A549 (cell line): ENCODE results near the gene IL20RB.

Experiments used
- CTCF ChIP-seq: fragments of >200 bp; sonication (Bioruptor Twin); formaldehyde crosslinking; IDR thresholded peaks from 3 replicates; pipeline ENCODE4 v1.5.1; 2016
- HOXB5 ChIP-seq: fragments of 250-450 bp; sonication (Bioruptor Pico); IDR thresholded peaks from 2 replicates; pipeline ENCODE4 v1.5.0; 2020; ENCODE audit warnings: mild to moderate bottlenecking, moderate library complexity
- JUN ChIP-seq, 2 experiments: fragments of >200 bp; sonication (Bioruptor Twin); formaldehyde crosslinking; IDR thresholded peaks; 2 replicates in 1 of 2; 3 replicates in 1 of 2; pipeline ENCODE4 v1.6.1; 2016 to 2017
- JUNB ChIP-seq: fragments of >200 bp; sonication (Bioruptor Twin); formaldehyde crosslinking; IDR thresholded peaks from 2 replicates; pipeline ENCODE4 v1.6.1; 2016
- KDM5A ChIP-seq: fragments of 200-600 bp; sonication (generic); IDR thresholded peaks from 2 replicates; pipeline ENCODE4 v1.6.1; 2016; ENCODE audit warnings: antibody characterized with exemption, mild to moderate bottlenecking
- MAX ChIP-seq: IDR thresholded peaks from 2 replicates; pipeline ENCODE4 v1.6.1; 2012
- POLR2A ChIP-seq: IDR thresholded peaks from 2 replicates; pipeline ENCODE4 v1.6.1; 2012; ENCODE audit warnings: mild to moderate bottlenecking, low read length
- RAD21 ChIP-seq, 2 experiments: fragments of >200 bp in 1 of 2; sonication (Bioruptor Twin) in 1 of 2; formaldehyde crosslinking in 1 of 2; IDR thresholded peaks in 1 of 2; conservative IDR thresholded peaks in 1 of 2; 2 replicates in 1 of 2; 3 replicates in 1 of 2; pipeline ENCODE4 v1.6.1; 2012 to 2018; ENCODE audit warnings: inconsistent platforms in 1 of 2
- USF2 ChIP-seq: fragments of 450-650 bp; IDR thresholded peaks from 2 replicates; pipeline ENCODE4 v1.6.1; 2014; ENCODE audit warnings: antibody characterized with exemption
- ZSCAN20 ChIP-seq: fragments of 250-450 bp; sonication (Bioruptor Pico); IDR thresholded peaks from 2 replicates; pipeline ENCODE4 v1.8.0; 2022; ENCODE audit warnings: mild to moderate bottlenecking, moderate library complexity
- TF ChIP-seq, protein P1 (sequence below): fragments of 200-600 bp; sonication (generic); IDR thresholded peaks from 2 replicates; pipeline ENCODE4 v1.6.1; 2016; ENCODE audit warnings: antibody characterized with exemption, mild to moderate bottlenecking, moderate library complexity
- TF ChIP-seq, protein P2 (sequence below): IDR thresholded peaks from 2 replicates; pipeline ENCODE4 v1.6.1; 2012; ENCODE audit warnings: low read depth, borderline replicate concordance

DNA sequence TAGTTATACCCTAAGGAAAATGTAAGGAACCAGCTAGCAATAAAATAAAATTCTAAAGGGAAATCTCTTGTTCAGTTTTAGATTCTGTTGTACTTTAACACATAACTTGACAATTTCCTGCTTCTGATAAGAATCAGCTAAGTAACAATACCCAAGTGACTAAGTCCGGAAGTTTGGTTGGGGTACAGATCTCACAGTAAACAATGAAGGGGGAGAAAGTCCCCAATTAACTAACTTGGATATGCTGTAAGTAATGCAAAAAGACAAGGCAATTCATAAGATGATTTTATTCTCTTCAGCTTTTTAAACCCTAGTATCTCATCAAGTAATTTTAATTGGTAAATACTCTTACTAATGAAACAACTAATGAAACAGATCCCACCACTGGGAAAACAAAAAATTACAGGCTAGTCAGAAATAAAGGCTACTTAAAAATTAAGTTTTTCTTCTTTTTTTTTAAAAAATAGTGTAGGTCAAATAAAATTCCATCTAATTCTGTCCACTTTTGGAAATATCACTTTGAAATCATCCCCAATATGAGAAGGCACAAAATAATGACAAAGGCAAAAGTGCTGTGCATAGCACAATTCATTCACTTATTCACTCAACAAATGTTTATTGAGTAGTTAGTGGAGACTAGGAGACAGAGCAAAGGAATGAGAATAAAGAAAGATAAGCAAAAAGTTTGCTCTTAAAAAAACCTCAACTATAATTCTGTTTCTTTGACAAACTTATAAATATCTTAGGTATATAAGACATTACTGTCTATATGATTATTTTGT lies 37.8 kb upstream of the IL20RB start:
- TF ChIP-seq RAD21 (conservative IDR thresholded peaks at IDR 0.05 in 1 of 2, IDR thresholded peaks at IDR 0.05 in 1 of 2) (no peak), ZSCAN20 (CRISPR knock-in tag) (no peak), POLR2A (no peak), USF2 (no peak), CTCF (no peak), HOXB5 (CRISPR knock-in tag) (no peak), JUN (IDR thresholded peaks at IDR 0.05) (no peak), KDM5A (no peak), MAX (no peak), JUNB (no peak)
- TF ChIP-seq, protein P1, sequence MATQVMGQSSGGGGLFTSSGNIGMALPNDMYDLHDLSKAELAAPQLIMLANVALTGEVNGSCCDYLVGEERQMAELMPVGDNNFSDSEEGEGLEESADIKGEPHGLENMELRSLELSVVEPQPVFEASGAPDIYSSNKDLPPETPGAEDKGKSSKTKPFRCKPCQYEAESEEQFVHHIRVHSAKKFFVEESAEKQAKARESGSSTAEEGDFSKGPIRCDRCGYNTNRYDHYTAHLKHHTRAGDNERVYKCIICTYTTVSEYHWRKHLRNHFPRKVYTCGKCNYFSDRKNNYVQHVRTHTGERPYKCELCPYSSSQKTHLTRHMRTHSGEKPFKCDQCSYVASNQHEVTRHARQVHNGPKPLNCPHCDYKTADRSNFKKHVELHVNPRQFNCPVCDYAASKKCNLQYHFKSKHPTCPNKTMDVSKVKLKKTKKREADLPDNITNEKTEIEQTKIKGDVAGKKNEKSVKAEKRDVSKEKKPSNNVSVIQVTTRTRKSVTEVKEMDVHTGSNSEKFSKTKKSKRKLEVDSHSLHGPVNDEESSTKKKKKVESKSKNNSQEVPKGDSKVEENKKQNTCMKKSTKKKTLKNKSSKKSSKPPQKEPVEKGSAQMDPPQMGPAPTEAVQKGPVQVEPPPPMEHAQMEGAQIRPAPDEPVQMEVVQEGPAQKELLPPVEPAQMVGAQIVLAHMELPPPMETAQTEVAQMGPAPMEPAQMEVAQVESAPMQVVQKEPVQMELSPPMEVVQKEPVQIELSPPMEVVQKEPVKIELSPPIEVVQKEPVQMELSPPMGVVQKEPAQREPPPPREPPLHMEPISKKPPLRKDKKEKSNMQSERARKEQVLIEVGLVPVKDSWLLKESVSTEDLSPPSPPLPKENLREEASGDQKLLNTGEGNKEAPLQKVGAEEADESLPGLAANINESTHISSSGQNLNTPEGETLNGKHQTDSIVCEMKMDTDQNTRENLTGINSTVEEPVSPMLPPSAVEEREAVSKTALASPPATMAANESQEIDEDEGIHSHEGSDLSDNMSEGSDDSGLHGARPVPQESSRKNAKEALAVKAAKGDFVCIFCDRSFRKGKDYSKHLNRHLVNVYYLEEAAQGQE, result no peak
- TF ChIP-seq, protein P2, sequence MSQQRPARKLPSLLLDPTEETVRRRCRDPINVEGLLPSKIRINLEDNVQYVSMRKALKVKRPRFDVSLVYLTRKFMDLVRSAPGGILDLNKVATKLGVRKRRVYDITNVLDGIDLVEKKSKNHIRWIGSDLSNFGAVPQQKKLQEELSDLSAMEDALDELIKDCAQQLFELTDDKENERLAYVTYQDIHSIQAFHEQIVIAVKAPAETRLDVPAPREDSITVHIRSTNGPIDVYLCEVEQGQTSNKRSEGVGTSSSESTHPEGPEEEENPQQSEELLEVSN, result no peak
